SU-DHL-6 (cell line): ENCODE measurements around the gene TAAR5.
"Not testable (repeated sequence)": the region's sequence is repeated elsewhere in the genome, so short reads cannot be mapped to it uniquely, and the experiment has no call there.

Experiments
- H2AFZ ChIP-seq: fragments of 200-600 bp; sonication (generic); 2 replicates; pipeline ENCODE4 v1.6.1; 2014; ENCODE audit warnings: low read depth, mild to moderate bottlenecking, moderate library complexity, mixed read lengths, antibody characterized with exemption, low read length; ENCODE audit not compliant: severe bottlenecking
- H3F3A ChIP-seq: fragments of 200-600 bp; shearing (Covaris generic); 2 replicates; pipeline ENCODE4 v1.6.0; 2016; ENCODE audit warnings: antibody characterized with exemption, mild to moderate bottlenecking; ENCODE audit not compliant: insufficient read depth
- H3K27ac ChIP-seq: fragments of 200-600 bp; sonication (generic); 2 replicates; pipeline ENCODE4 v1.5.1; 2016; ENCODE audit warnings: low read depth, mild to moderate bottlenecking, low read length, moderate library complexity, mixed read lengths
- H3K27me3 ChIP-seq: fragments of 200-600 bp; sonication (generic), shearing (Covaris generic); 2 replicates; pipeline ENCODE4 v1.6.0; 2014; ENCODE audit warnings: mild to moderate bottlenecking, low read length
- H3K36me3 ChIP-seq: fragments of 200-600 bp; sonication (generic); 2 replicates; pipeline ENCODE4 v1.6.1; 2014; ENCODE audit warnings: mild to moderate bottlenecking, low read length, mixed read lengths
- H3K4me2 ChIP-seq: fragments of 300-600, 200-600 bp; shearing (Covaris generic), sonication (generic); 2 replicates; pipeline ENCODE4 v1.6.0; 2014; ENCODE audit warnings: low read length, low read depth, mild to moderate bottlenecking; ENCODE audit not compliant: poor library complexity, severe bottlenecking
- H3K4me3 ChIP-seq: fragments of 200-600 bp; sonication (generic); 2 replicates; pipeline ENCODE4 v1.5.1; 2014; ENCODE audit warnings: antibody characterized with exemption, low read length, mild to moderate bottlenecking, mixed read lengths; ENCODE audit not compliant: insufficient read depth, poor library complexity, severe bottlenecking
- H3K79me2 ChIP-seq: fragments of 200-600 bp; sonication (generic); 2 replicates; pipeline ENCODE4 v1.6.1; 2014; ENCODE audit warnings: mild to moderate bottlenecking, low read length, moderate library complexity; ENCODE audit not compliant: insufficient read depth
- H3K9ac ChIP-seq: fragments of 200-600 bp; sonication (generic); 2 replicates; pipeline ENCODE4 v1.7.0; 2014; ENCODE audit warnings: mild to moderate bottlenecking, low read length
- H3K9me2 ChIP-seq: fragments of 200-600 bp; sonication (generic); replicated peaks from 2 replicates; pipeline ENCODE4 v1.6.1; 2014; ENCODE audit warnings: low read length; ENCODE audit not compliant: insufficient read depth
- H3K9me3 ChIP-seq: fragments of 200-600 bp; sonication (generic); 2 replicates; pipeline ENCODE4 v1.6.1; 2014; ENCODE audit warnings: low read length, mixed read lengths; ENCODE audit not compliant: insufficient read depth
- H4K20me1 ChIP-seq: fragments of 200-600 bp; sonication (generic); 2 replicates; pipeline ENCODE4 v1.6.1; 2014; ENCODE audit warnings: low read depth, mild to moderate bottlenecking, antibody characterized with exemption, low read length, moderate library complexity, mixed read lengths
- CTCF ChIP-seq: fragments of 200-600 bp; sonication (generic); IDR thresholded peaks from one replicate; pipeline ENCODE4 v1.5.1; 2017; ENCODE audit warnings: antibody characterized with exemption, mild to moderate bottlenecking, low read length, moderate library complexity; ENCODE audit not compliant: insufficient read depth, poor library complexity, severe bottlenecking
- EZH2phosphoT487 ChIP-seq: fragments of 200-600 bp; sonication (generic), shearing (Covaris generic); conservative IDR thresholded peaks from 2 replicates; pipeline ENCODE4 v1.6.1; 2018; ENCODE audit warnings: mild to moderate bottlenecking, antibody characterized with exemption, low read length, moderate library complexity, mixed read lengths

The TAAR5 gene

GRCh38 chr6:132589454-132589853 lies at the start of gene TAAR5:
Gene TAAR5 (minus strand): TSS chr6:132589741. CDS start chr6:132589686, 55 bp downstream.
- Histone ChIP-seq H3K36me3 (no peaks in the 10 kb centered on the region), H3K9ac (no peak within 1 kb of the TSS), H3K4me3 (no peak within 1 kb of the TSS), H3K79me2 (no peaks in the 10 kb centered on the region), H3K27me3 (no peaks in the 10 kb centered on the region), H3K4me2 (no peak within 1 kb of the TSS), H3F3A (no peaks in the 10 kb centered on the region), H3K27ac (no peak within 1 kb of the TSS), H3K9me2 (no peaks in the 10 kb centered on the region), H4K20me1 (no peaks in the 10 kb centered on the region), H2AFZ (no peak within 1 kb of the TSS), H3K9me3 (no peaks in the 10 kb centered on the region)
- no peak for TF ChIP-seq CTCF
- TF ChIP-seq EZH2phosphoT487 = no peak

- not testable (repeated sequence) for H3K9me2 ChIP-seq, H2AFZ ChIP-seq, H3K79me2 ChIP-seq, H3K9ac ChIP-seq, H3K27ac ChIP-seq, H3K4me2 ChIP-seq, H3K9me3 ChIP-seq, H3K27me3 ChIP-seq, H3F3A ChIP-seq, H4K20me1 ChIP-seq, H3K4me3 ChIP-seq, H3K36me3 ChIP-seq
These were observed 47.6 kb upstream of the TAAR5 start for GRCh38 chr6:132637135-132637534.

GRCh38 chr6:132635906-132636305 lies 46.4 kb upstream of the TAAR5 start:
- not testable (repeated sequence) for H3K27me3 ChIP-seq, H3K4me3 ChIP-seq, H3K9ac ChIP-seq

GRCh38 chr6:132635288-132635687 lies 45.7 kb upstream of the TAAR5 start:
- H4K20me1 ChIP-seq, H3K9me2 ChIP-seq, H3K9ac ChIP-seq, H3K4me2 ChIP-seq, H3K79me2 ChIP-seq, H3K27ac ChIP-seq, H3F3A ChIP-seq, H3K4me3 ChIP-seq, H3K36me3 ChIP-seq, H3K9me3 ChIP-seq, H3K27me3 ChIP-seq, H2AFZ ChIP-seq: not testable (repeated sequence)

More at GRCh38 chr6:132635906-132636305, 46.4 kb upstream of the TAAR5 start:
- not testable (repeated sequence) for H3K9me2 ChIP-seq, H3K27ac ChIP-seq, H3K9me3 ChIP-seq, H3K36me3 ChIP-seq, H2AFZ ChIP-seq, H3F3A ChIP-seq, H4K20me1 ChIP-seq, H3K79me2 ChIP-seq, H3K4me2 ChIP-seq

- H4K20me1 ChIP-seq = no peaks in the 10 kb centered on the region
- H3F3A ChIP-seq = no peaks in the 10 kb centered on the region
- TF ChIP-seq CTCF (no peak), EZH2phosphoT487 (no peak)
- H3K79me2 ChIP-seq = no peaks in the 10 kb centered on the region
- H3K27me3 ChIP-seq = no peaks in the 10 kb centered on the region
- no peak overlapping the region for H3K9ac ChIP-seq
- no peak overlapping the region for H2AFZ ChIP-seq
- no peak overlapping the region for H3K27ac ChIP-seq
- H3K4me3 ChIP-seq = no peak overlapping the region
- no peaks in the 10 kb centered on the region for H3K9me3 ChIP-seq
- no peaks in the 10 kb centered on the region for H3K36me3 ChIP-seq
- H3K4me2 ChIP-seq = no peak overlapping the region
- no peaks in the 10 kb centered on the region for H3K9me2 ChIP-seq
These were observed 45.3 kb upstream of the TAAR5 start for GRCh38 chr6:132634796-132635195.
